Gastroesophageal sphincter (tissue), 4 donors: ENCODE results near the gene TPT1. TPM values are rescaled to one million over a fixed set of nuclear protein-coding genes. Genes with fewer than 3 reads are reported as not detected.

ENCODE experiments used
- ATAC-seq: fragments of 150-250 bp; one replicate; pipeline ENCODE4 v1.9.1; 2016; ENCODE audit warnings: mild to moderate bottlenecking, moderate library complexity
- H3K27ac ChIP-seq, 4 donors: fragments of 200-600 bp; sonication (generic) in 3 of 4; 1 replicate in 3 of 4; 2 replicates in 1 of 4; pipeline ENCODE4 v1.5.1; 2016 to 2019
- H3K27me3 ChIP-seq: fragments of 200-600 bp; sonication (generic); one replicate; pipeline ENCODE4 v1.5.1; 2019
- H3K36me3 ChIP-seq, 2 donors: fragments of 200-600 bp; sonication (generic); one replicate each; pipeline ENCODE4 v1.5.1; 2019; ENCODE audit warnings: control low read depth in 1 of 2
- H3K4me1 ChIP-seq, 3 donors: fragments of 200-600 bp; sonication (generic); 1 replicate in 2 of 3; 2 replicates in 1 of 3; pipeline ENCODE4 v1.5.1; 2016 to 2019; ENCODE audit warnings: control low read depth in 2 of 3
- H3K4me3 ChIP-seq, 2 donors: fragments of 200-600 bp; sonication (generic); one replicate each; pipeline ENCODE4 v1.5.1; 2019; ENCODE audit warnings: mild to moderate bottlenecking in 1 of 2, moderate library complexity in 1 of 2
- H3K9me3 ChIP-seq, 3 donors: fragments of 200-600 bp; sonication (generic); one replicate each; pipeline ENCODE4 v1.5.1; 2017 to 2019; ENCODE audit warnings: control low read depth in 2 of 3
- CTCF ChIP-seq, 4 experiments: fragments of 200-600 bp in 2 of 4; fragments of 450-650 bp in 2 of 4; sonication (generic) in 1 of 4; IDR thresholded peaks; one replicate each; pipeline ENCODE4 v1.5.1; 2017 to 2019; ENCODE audit warnings: antibody characterized with exemption in 4 of 4, mild to moderate bottlenecking in 2 of 4, moderate library complexity in 2 of 4
- EP300 ChIP-seq: sonication (generic); formaldehyde crosslinking; IDR thresholded peaks from one replicate; pipeline ENCODE4 v1.6.1; 2017; ENCODE audit warnings: antibody characterized with exemption, mild to moderate bottlenecking
- POLR2A ChIP-seq, 2 donors: fragments of 450-650 bp; IDR thresholded peaks; one replicate each; pipeline ENCODE4 v1.6.1; 2017; ENCODE audit warnings: antibody characterized with exemption in 2 of 2, mild to moderate bottlenecking in 2 of 2, moderate library complexity in 1 of 2
- POLR2AphosphoS5 ChIP-seq: sonication (generic); formaldehyde crosslinking; IDR thresholded peaks from one replicate; pipeline ENCODE4 v1.6.1; 2017; ENCODE audit warnings: antibody characterized with exemption
- WGBS, 2 donors: methylation state at CpG; one replicate each; pipeline ENCODE4 v1.1.5; 2018; ENCODE audit warnings: low coverage in 1 of 2; 5-methylcytosine and 5-hydroxymethylcytosine counted together
- total RNA-seq, 4 donors: library from RNA; depleted of rRNA; stranded (reverse); fragments of >200 nt; gene quantifications; one replicate each; pipeline ENCODE4 v1.1.0, GENCODE V29; 2016

The TPT1 gene
- total RNA-seq, 4 donors from 2014 or later: 1,925 to 3,753 (median 2,929) TPM

GRCh38 chr13:45336025-45336800 is 4.8 kb downstream of the TPT1 start:
- Histone ChIP-seq H3K36me3 (peaks cover 15 to 67% of the 10 kb centered on the region in 2 donors), H3K27ac (peak overlapping the region in 1 of 4 donors; percentile 37), H3K27me3 (no peaks in the 10 kb centered on the region), H3K4me1 (peaks cover 10 to 85% (median 37%) of the 10 kb centered on the region in 3 donors), H3K4me3 (no peak overlapping the region), H3K9me3 (no peaks in the 10 kb centered on the region)
- no peak for TF ChIP-seq CTCF (IDR thresholded peaks at IDR 0.05)
- TF ChIP-seq POLR2AphosphoS5: no peak
- no peak for TF ChIP-seq EP300
- TF ChIP-seq POLR2A (IDR thresholded peaks at IDR 0.05): no peak
- no peak for ATAC-seq
- 73 to 82% methylated on average over 6 to 7 of the region's 9 CpGs for WGBS, 2 donors

- ATAC-seq: no peak
- no peak overlapping the region for H3K4me3 ChIP-seq
- H3K27ac ChIP-seq: peak overlapping the region in 2 of 4 donors; percentile 30 to 37
- WGBS, 2 donors: 60 to 63% methylated on average over 3 of the region's 3 CpGs
- peaks cover 10 to 90% (median 37%) of the 10 kb centered on the region in 3 donors for H3K4me1 ChIP-seq
- H3K27me3 ChIP-seq: no peaks in the 10 kb centered on the region
- H3K36me3 ChIP-seq: peaks cover 15 to 67% of the 10 kb centered on the region in 2 donors
- no peaks in the 10 kb centered on the region for H3K9me3 ChIP-seq
- TF ChIP-seq POLR2AphosphoS5: peak; percentile 3
- TF ChIP-seq POLR2A (IDR thresholded peaks at IDR 0.05): no peak
Observed at GRCh38 chr13:45335397-45336024, 5.5 kb downstream of the TPT1 start.

GRCh38 chr13:45333977-45334922 is 6.7 kb downstream of the TPT1 start:
- peak overlapping the region in 1 of 4 donors; percentile 37 for H3K27ac ChIP-seq
- no peak overlapping the region for H3K4me3 ChIP-seq
- H3K9me3 ChIP-seq: no peaks in the 10 kb centered on the region
- peaks cover 9 to 95% (median 39%) of the 10 kb centered on the region in 3 donors for H3K4me1 ChIP-seq
- H3K36me3 ChIP-seq: peaks cover 11 to 57% of the 10 kb centered on the region in 2 donors
- ATAC-seq: no peak
- no peaks in the 10 kb centered on the region for H3K27me3 ChIP-seq
- TF ChIP-seq CTCF (IDR thresholded peaks at IDR 0.05): no peak
- no peak for TF ChIP-seq POLR2A (IDR thresholded peaks at IDR 0.05)
- no peak for TF ChIP-seq POLR2AphosphoS5
- 68 to 74% methylated on average over 3 to 7 of the region's 7 CpGs for WGBS, 2 donors

- H3K4me3 ChIP-seq: no peak overlapping the region
- H3K27me3 ChIP-seq: no peaks in the 10 kb centered on the region
- no peak for TF ChIP-seq CTCF (IDR thresholded peaks at IDR 0.05)
- no peak for TF ChIP-seq POLR2A (IDR thresholded peaks at IDR 0.05)
- no peak for TF ChIP-seq POLR2AphosphoS5
- TF ChIP-seq EP300: no peak
- ATAC-seq: no peak
- no peaks in the 10 kb centered on the region for H3K9me3 ChIP-seq
- peaks cover under 1 to 95% (median 39%) of the 10 kb centered on the region in 3 donors for H3K4me1 ChIP-seq
- peak overlapping the region in 2 of 4 donors; percentile 37 to 55 for H3K27ac ChIP-seq
- H3K36me3 ChIP-seq: peaks cover 11 to 48% of the 10 kb centered on the region in 2 donors
- 54 to 72% methylated on average over 3 of the region's 3 CpGs for WGBS, 2 donors
Observed at GRCh38 chr13:45333251-45333976, 7.6 kb downstream of the TPT1 start.
